ENCODE data around the gene KSR2. TPM values are rescaled to one million over a fixed set of nuclear protein-coding genes. Genes with fewer than 3 reads are reported as not detected.

KSR2 gene
- total and polyA plus RNA-seq, 10 of the 15 experiments (the other 5 are each of a cell fraction or from before 2014, with no cell fraction given), result under 0.01 to 1.5 (median 0.01) TPM; not detected in 3

DNA sequence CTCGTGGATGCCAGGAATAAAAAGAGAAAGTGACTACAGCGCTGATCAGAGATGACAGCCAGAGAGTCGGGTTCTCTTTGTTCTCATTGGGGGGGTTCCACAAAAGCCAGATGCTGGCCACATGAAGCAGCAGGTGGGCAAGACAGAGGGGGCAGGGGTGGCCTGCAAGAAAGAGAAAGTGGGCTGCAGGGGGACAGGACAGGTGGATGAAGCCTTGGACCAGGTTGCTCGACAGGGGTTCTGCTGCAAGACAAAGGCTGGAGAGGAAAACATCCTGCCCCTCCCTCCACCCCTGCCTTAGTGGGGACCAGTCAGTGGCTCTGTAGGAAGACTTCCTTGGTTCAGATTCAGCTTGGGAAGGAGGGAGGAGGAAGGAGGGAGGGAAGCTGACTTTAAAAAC, 126.2 kb downstream of the KSR2 start:
- ChIA-PET RAD21 (ENCODE audit: unreplicated experiment) (no interaction called here), SMC1A (ENCODE audit: uncharacterized antibody, unreplicated experiment) (no interaction called here), CTCF (interaction anchor here (1.1 to 2.0 kb wide), 3 partner anchors 11 to 476 kb away, joined by 3 to 5 read pairs (median 3); no protein-coding TSS in a partner anchor), POLR2A (no interaction called here)
- no peaks in the 10 kb centered on the region for H3K27me3 ChIP-seq (replicated peaks in 1 of 2; ENCODE audit: control insufficient read depth in 2 of 2, insufficient read depth in 2 of 2, low read length in 1 of 2)
- H2AFZ ChIP-seq (ENCODE audit: control insufficient read depth, low read depth, low read length), result no peak overlapping the region
- no peaks in the 10 kb centered on the region for H3K79me2 ChIP-seq (ENCODE audit: control insufficient read depth, insufficient read depth, low read length)
- no peak for FAIRE-seq
- TF ChIP-seq RAD21 (IDR thresholded peaks at IDR 0.05; ENCODE audit: insufficient read depth, low read depth, low read length) (no peak), ETV6 (conservative IDR thresholded peaks at IDR 0.05 in 1 of 2, IDR thresholded peaks at IDR 0.05 in 1 of 2; ENCODE audit: borderline replicate concordance in 1 of 2, low read depth in 1 of 2) (no peak), CREM (IDR thresholded peaks at IDR 0.05; ENCODE audit: low read depth) (no peak)
- no peak overlapping the region for H3K4me2 ChIP-seq (ENCODE audit: control insufficient read depth, insufficient read depth)
- no peak for ATAC-seq
- no peak overlapping the region for H3K27ac ChIP-seq (ENCODE audit: control insufficient read depth, insufficient read depth)
- in situ Hi-C loops (cut with MboI), result no loop called here
- no peaks in the 10 kb centered on the region for H3K36me3 ChIP-seq (ENCODE audit: control insufficient read depth in 2 of 2, insufficient read depth in 2 of 2, low read length in 1 of 2)
- H3K4me1 ChIP-seq (ENCODE audit: control insufficient read depth, insufficient read depth, low read length), result peaks cover 7% of the 10 kb centered on the region; the same call in 1 of the 2 replicates
- BruUV-seq (replicated peaks), result no TSS peak
- no peak overlapping the region for H3K9ac ChIP-seq (ENCODE audit: control insufficient read depth, insufficient read depth, low read length)
- H3K4me3 ChIP-seq, result no peak overlapping the region
- WGBS (ENCODE audit: insufficient coverage, insufficient replicate concordance, low lambda C conversion rate, missing lambda C conversion rate), result 2% methylated on average over 4 of the region's 4 CpGs
- DNase-seq (ENCODE audit: low read depth, low spot score), result no peak
- intact Hi-C loops (cut with micrococcal nuclease; ENCODE audit: unreplicated experiment), result no loop called here
- peaks cover 3% of the 10 kb centered on the region for H3K9me3 ChIP-seq (replicated peaks; ENCODE audit: control insufficient read depth, insufficient read depth, low read length)
- no peaks in the 10 kb centered on the region for H4K20me1 ChIP-seq (ENCODE audit: control insufficient read depth, insufficient read depth)

- ChIA-PET RAD21 (ENCODE audit: unreplicated experiment) (no interaction called here), SMC1A (ENCODE audit: uncharacterized antibody, unreplicated experiment) (no interaction called here), CTCF (interaction anchor here (1.1 to 2.0 kb wide), 3 partner anchors 10 to 475 kb away, joined by 3 to 5 read pairs (median 3); no protein-coding TSS in a partner anchor), POLR2A (no interaction called here)
- WGBS (ENCODE audit: insufficient coverage, insufficient replicate concordance, low lambda C conversion rate, missing lambda C conversion rate), result 0% methylated on average over 2 of the region's 2 CpGs
- H3K9me3 ChIP-seq (replicated peaks; ENCODE audit: control insufficient read depth, insufficient read depth, low read length), result peaks cover 3% of the 10 kb centered on the region
- intact Hi-C loops (cut with micrococcal nuclease; ENCODE audit: unreplicated experiment) (no loop called here), in situ Hi-C loops (cut with MboI) (no loop called here)
- no peak overlapping the region for H3K4me3 ChIP-seq
- BruUV-seq (replicated peaks), result no TSS peak
- no peak overlapping the region for H3K27ac ChIP-seq (ENCODE audit: control insufficient read depth, insufficient read depth)
- no peak for FAIRE-seq
- H2AFZ ChIP-seq (ENCODE audit: control insufficient read depth, low read depth, low read length), result no peak overlapping the region
- ATAC-seq, result no peak
- no peak overlapping the region for H3K9ac ChIP-seq (ENCODE audit: control insufficient read depth, insufficient read depth, low read length)
- no peak overlapping the region for H3K4me2 ChIP-seq (ENCODE audit: control insufficient read depth, insufficient read depth)
- H3K4me1 ChIP-seq (ENCODE audit: control insufficient read depth, insufficient read depth, low read length), result peaks cover 7% of the 10 kb centered on the region; the same call in 1 of the 2 replicates
- H4K20me1 ChIP-seq (ENCODE audit: control insufficient read depth, insufficient read depth), result no peaks in the 10 kb centered on the region
- DNase-seq (ENCODE audit: low read depth, low spot score), result no peak
- H3K79me2 ChIP-seq (ENCODE audit: control insufficient read depth, insufficient read depth, low read length), result no peaks in the 10 kb centered on the region
- no peaks in the 10 kb centered on the region for H3K27me3 ChIP-seq (replicated peaks in 1 of 2; ENCODE audit: control insufficient read depth in 2 of 2, insufficient read depth in 2 of 2, low read length in 1 of 2)
- no peaks in the 10 kb centered on the region for H3K36me3 ChIP-seq (ENCODE audit: control insufficient read depth in 2 of 2, insufficient read depth in 2 of 2, low read length in 1 of 2)
- TF ChIP-seq HCFC1 (IDR thresholded peaks at IDR 0.05; ENCODE audit: low read length) (no peak), ZNF592 (IDR thresholded peaks at IDR 0.05) (no peak), SMAD1 (IDR thresholded peaks at IDR 0.05; ENCODE audit: low read depth, partially characterized antibody) (no peak), BRCA1 (IDR thresholded peaks at IDR 0.05; ENCODE audit: low read depth, low read length) (no peak), HDAC6 (IDR thresholded peaks at IDR 0.05; ENCODE audit: unreplicated experiment) (no peak), PML (IDR thresholded peaks at IDR 0.05; ENCODE audit: low read length) (no peak)
- TF ChIP-seq, protein P1, sequence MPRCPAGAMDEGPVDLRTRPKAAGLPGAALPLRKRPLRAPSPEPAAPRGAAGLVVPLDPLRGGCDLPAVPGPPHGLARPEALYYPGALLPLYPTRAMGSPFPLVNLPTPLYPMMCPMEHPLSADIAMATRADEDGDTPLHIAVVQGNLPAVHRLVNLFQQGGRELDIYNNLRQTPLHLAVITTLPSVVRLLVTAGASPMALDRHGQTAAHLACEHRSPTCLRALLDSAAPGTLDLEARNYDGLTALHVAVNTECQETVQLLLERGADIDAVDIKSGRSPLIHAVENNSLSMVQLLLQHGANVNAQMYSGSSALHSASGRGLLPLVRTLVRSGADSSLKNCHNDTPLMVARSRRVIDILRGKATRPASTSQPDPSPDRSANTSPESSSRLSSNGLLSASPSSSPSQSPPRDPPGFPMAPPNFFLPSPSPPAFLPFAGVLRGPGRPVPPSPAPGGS (IDR thresholded peaks at IDR 0.05; ENCODE audit: borderline replicate concordance, insufficient read depth, low read depth, low read length, poor library complexity, severe bottlenecking), result no peak
- TF ChIP-seq, protein P2, sequence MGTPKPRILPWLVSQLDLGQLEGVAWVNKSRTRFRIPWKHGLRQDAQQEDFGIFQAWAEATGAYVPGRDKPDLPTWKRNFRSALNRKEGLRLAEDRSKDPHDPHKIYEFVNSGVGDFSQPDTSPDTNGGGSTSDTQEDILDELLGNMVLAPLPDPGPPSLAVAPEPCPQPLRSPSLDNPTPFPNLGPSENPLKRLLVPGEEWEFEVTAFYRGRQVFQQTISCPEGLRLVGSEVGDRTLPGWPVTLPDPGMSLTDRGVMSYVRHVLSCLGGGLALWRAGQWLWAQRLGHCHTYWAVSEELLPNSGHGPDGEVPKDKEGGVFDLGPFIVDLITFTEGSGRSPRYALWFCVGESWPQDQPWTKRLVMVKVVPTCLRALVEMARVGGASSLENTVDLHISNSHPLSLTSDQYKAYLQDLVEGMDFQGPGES (IDR thresholded peaks at IDR 0.05), result no peak
Measured at GRCh38 chr12:117842220-117842619, 126.6 kb downstream of the KSR2 start.

Data from GM12878 (cell line).